Tibial artery (tissue), 4 donors: ENCODE results near the gene ZNHIT1.
A peak's percentile ranks its signal among the peaks of the same experiment; 100 is the strongest.

Source experiments
- DNase-seq, 2 donors: peaks; one replicate each; pipeline ENCODE4 v3.0.0-alpha.2; 2019
- H3K27ac ChIP-seq, 2 donors: fragments of 200-600 bp; sonication (generic) in 1 of 2; 1 replicate in 1 of 2; 2 replicates in 1 of 2; pipeline ENCODE4 v1.5.1; 2018 to 2019; ENCODE audit warnings: mild to moderate bottlenecking in 1 of 2
- H3K27me3 ChIP-seq, 2 donors: fragments of 200-600 bp; sonication (generic) in 1 of 2; one replicate each; pipeline versions ENCODE4 v1.5.1 to v1.6.0; 2016 to 2019
- H3K36me3 ChIP-seq, 3 donors: fragments of 200-600 bp; sonication (generic) in 2 of 3; one replicate each; pipeline ENCODE4 v1.5.1; 2016 to 2019; ENCODE audit warnings: mild to moderate bottlenecking in 2 of 3
- H3K4me1 ChIP-seq, 4 donors: fragments of 200-600 bp; sonication (generic) in 2 of 4; 1 replicate in 3 of 4; 2 replicates in 1 of 4; pipeline ENCODE4 v1.5.1; 2016 to 2019
- H3K4me3 ChIP-seq, 2 donors: fragments of 200-600 bp; sonication (generic) in 1 of 2; 1 replicate in 1 of 2; 2 replicates in 1 of 2; pipeline ENCODE4 v1.5.1; 2018 to 2019; ENCODE audit warnings: mild to moderate bottlenecking in 2 of 2
- H3K9me3 ChIP-seq, 3 donors: fragments of 200-600 bp; sonication (generic) in 1 of 3; one replicate each; pipeline ENCODE4 v1.5.1; 2016 to 2019
- intact Hi-C: fragments of 100-400 bp; cut with DNase I; formaldehyde crosslinking; loops from one replicate; pipeline ENCODE4 v1.15.0; 2023; ENCODE audit warnings: low total_unique reads
- TF ChIP-seq, protein P1 (sequence below), 2 experiments: fragments of 200-600 bp in 1 of 2; fragments of 450-650 bp in 1 of 2; IDR thresholded peaks; one replicate each; pipeline ENCODE4 v1.5.1; 2017 to 2019; ENCODE audit warnings: antibody characterized with exemption in 2 of 2, mild to moderate bottlenecking in 1 of 2, moderate library complexity in 1 of 2

The ZNHIT1 gene

DNA sequence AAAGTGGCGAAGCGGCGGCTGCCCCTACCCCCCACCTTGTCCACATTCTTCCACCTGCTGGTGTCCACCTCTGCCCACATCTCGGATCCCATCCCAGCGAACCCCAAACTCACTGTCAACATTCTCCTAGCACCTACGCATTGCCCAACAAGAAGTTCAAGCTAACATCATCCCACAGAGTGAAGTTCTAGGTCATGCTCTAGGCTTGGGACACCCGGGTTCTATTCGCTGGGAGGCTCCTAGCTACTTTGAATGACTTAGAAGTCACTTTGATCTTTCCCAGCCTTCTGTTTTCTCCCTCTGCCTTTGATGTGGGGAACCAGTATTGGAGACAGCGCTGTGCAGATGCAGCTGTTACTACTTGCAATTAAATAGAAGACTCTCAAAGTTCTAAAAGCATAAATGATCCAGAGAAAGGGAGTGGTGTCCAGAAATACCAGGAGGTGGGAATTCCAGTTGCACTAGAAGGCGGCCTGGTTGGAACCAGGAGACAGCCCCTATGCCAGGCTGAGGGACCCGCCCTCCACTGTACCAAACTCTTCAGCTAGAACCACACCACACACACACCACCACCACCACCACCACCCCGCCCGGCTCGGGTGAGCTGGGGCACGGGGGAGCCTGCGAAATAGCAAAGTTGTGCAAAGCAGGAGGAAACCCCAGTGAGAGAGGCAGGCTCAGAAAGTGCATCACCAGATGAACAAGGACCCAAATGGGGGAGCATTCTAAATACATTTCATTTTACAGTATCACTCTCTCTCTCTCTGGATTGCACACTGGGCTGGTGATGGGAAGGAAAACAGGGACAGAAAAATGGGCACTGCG is 47.1 kb upstream of the ZNHIT1 start:
- Histone ChIP-seq H3K9me3 (no peaks in the 10 kb centered on the region), H3K27me3 (peaks cover 11 to 99% of the 10 kb centered on the region in 2 donors), H3K36me3 (no peaks in the 10 kb centered on the region), H3K27ac (no peak overlapping the region), H3K4me3 (no peak overlapping the region), H3K4me1 (peaks cover 4 to 50% (median 35%) of the 10 kb centered on the region in 4 donors)
- intact Hi-C loops = no loop called here
- no peak for DNase-seq
- TF ChIP-seq, protein P1, sequence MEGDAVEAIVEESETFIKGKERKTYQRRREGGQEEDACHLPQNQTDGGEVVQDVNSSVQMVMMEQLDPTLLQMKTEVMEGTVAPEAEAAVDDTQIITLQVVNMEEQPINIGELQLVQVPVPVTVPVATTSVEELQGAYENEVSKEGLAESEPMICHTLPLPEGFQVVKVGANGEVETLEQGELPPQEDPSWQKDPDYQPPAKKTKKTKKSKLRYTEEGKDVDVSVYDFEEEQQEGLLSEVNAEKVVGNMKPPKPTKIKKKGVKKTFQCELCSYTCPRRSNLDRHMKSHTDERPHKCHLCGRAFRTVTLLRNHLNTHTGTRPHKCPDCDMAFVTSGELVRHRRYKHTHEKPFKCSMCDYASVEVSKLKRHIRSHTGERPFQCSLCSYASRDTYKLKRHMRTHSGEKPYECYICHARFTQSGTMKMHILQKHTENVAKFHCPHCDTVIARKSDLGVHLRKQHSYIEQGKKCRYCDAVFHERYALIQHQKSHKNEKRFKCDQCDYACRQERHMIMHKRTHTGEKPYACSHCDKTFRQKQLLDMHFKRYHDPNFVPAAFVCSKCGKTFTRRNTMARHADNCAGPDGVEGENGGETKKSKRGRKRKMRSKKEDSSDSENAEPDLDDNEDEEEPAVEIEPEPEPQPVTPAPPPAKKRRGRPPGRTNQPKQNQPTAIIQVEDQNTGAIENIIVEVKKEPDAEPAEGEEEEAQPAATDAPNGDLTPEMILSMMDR (IDR thresholded peaks at IDR 0.05) = no peak

DNA sequence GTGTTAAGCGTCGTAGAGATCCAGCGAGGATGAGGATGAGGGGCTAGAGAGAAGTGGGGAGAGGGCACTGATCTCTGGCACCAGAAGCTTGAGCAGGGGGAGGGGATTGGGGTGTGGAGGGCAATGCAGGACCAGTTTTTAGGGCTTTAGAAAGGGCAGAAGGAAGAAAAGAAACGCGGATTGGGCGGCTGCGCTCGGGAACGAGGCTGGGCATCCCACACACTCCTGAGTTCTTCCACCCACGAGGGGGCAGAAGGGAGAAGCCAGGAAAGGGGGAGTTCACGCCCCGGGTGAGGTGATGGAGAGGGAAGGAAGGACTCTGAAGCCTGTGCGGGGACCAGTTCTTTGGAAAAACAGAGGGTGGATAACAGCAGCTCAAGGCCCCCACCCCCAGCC is 46.5 kb upstream of the ZNHIT1 start:
- intact Hi-C loops = no loop called here
- H3K36me3 ChIP-seq = no peaks in the 10 kb centered on the region
- H3K27ac ChIP-seq = no peak overlapping the region
- H3K9me3 ChIP-seq = no peaks in the 10 kb centered on the region
- H3K4me1 ChIP-seq = peaks cover 4 to 46% (median 33%) of the 10 kb centered on the region in 4 donors
- DNase-seq = no peak
- no peak overlapping the region for H3K4me3 ChIP-seq
- TF ChIP-seq, protein P1 (IDR thresholded peaks at IDR 0.05) = no peak
- H3K27me3 ChIP-seq = peaks cover 11 to 99% of the 10 kb centered on the region in 2 donors

DNA sequence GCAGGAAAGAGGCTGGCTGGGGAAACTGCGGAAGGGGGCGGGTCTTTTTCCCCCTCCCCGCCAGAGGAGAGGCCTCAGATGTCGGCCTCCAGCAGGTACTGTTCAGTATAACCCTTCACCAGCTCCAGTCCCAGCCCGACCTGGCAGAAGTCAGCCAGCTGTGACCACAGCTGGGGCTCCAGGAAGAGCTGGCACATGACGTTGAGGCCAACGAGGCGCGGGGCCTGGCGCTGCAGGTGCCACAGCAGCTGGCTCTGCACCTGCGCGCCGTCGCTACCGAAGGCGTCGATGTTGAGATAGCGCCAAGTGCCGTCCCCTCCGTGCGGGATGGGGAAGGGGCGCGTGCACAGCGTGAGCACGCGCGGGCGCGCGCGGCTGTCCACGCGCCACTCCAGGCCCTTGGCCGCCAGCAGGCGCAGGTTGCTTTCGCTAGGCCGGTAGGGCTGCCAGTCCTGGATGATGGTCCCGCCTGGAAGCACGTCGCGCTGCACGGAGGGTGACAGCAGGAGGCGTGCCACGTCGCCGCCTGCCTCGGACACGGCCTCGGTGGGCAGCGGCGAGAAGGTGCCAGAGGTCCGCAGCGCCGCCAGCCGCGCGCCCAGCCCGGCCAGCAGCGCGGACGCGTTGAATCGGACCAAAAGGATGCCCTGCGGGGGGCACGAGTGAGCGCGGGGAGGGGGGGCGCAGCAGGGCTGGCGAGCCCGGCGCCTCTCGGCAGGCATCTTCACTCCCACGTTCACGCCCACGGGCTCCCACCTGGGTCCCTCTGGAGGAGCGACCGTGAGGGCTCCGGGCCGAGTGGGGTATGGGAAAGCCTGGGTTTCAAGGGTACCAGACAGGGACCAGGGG is 45.7 kb upstream of the ZNHIT1 start:
- Histone ChIP-seq H3K36me3 (no peaks in the 10 kb centered on the region), H3K27me3 (peaks cover 11 to 99% of the 10 kb centered on the region in 2 donors), H3K4me3 (no peak overlapping the region), H3K9me3 (no peaks in the 10 kb centered on the region), H3K4me1 (peaks cover 4 to 46% (median 33%) of the 10 kb centered on the region in 4 donors), H3K27ac (no peak overlapping the region)
- TF ChIP-seq, protein P1 (IDR thresholded peaks at IDR 0.05) = no peak
- DNase-seq = no peak
- intact Hi-C loops = no loop called here

DNA sequence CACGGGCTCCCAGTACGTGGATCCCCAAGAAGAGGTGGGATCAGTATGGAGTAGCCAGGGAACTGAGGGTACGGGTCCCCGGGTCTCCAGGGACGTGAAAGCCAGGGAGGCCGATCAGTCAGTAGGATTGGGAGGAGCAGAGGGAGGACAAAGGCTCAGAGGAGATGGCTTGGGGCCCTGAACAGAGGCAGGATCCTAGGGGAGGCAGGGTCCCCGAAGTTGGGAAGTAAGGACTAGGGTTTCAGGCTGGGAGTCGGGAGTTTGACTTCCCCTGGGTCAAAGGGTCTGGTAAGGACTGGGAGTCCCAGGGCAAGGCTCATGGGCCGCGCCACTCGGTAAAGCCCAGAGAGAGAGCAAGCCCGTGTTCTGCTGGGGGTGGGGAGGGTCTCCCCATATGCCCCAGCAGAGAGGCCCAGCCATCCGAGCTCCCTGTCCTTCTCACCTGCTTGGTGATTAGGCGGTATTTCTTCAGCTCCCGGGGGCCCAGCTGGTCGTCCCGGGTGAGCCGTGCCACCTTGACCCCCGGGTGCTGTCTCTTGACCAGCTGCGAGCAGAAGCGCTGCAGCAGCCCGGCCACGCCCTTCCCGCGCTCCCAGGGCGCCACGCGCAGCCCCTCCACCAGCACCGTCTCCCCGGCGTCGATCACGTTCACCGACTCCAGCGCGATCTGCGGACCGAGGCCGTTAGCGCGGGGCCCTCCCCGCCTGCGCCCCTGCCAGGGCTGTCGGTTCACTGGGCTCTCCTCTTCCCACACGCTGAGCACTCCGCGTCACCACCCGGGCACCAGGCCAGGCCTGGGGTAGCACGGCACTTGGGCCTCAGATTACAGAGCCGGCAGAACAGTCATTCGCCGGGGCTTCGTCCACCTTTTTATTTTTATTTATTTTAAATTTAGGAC is 44.9 kb upstream of the ZNHIT1 start:
- intact Hi-C loops = no loop called here
- Histone ChIP-seq H3K36me3 (no peaks in the 10 kb centered on the region), H3K4me1 (peaks cover 4 to 46% (median 33%) of the 10 kb centered on the region in 4 donors), H3K4me3 (peak overlapping the region in 1 of 2 donors; percentile 29), H3K27me3 (peaks cover 11 to 99% of the 10 kb centered on the region in 2 donors), H3K27ac (no peak overlapping the region), H3K9me3 (no peaks in the 10 kb centered on the region)
- TF ChIP-seq, protein P1 (IDR thresholded peaks at IDR 0.05) = no peak
- peak in 1 of 2 donors; percentile 75 for DNase-seq

DNA sequence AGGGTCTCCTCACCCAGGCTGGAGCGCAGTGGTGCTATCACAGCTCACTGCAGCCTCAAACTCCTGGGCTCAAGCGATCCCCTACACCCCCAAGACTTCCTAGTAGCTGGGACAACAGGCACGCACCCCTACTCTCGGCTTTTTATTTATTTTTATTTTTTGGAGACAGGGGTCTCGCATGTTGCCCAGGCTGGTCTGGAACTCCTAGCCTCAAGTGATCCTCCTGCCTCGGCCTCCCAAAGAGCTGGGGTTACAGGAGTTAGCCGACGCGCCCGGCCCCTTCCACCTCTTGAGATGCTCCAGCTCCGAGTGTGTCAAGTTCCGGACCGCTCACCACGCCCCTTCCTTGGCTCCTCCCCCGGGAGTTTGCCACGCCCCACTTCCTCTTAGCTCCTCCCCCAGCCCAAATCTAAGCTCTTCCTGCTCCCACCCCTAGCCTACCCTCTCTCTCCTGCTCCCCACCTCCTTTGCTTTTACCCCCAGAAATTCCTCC is 44.2 kb upstream of the ZNHIT1 start:
- Histone ChIP-seq H3K4me3 (peak overlapping the region in 1 of 2 donors; percentile 29), H3K4me1 (peaks cover 4 to 46% (median 33%) of the 10 kb centered on the region in 4 donors), H3K27me3 (peaks cover 11 to 97% of the 10 kb centered on the region in 2 donors), H3K27ac (no peak overlapping the region), H3K9me3 (no peaks in the 10 kb centered on the region), H3K36me3 (no peaks in the 10 kb centered on the region)
- TF ChIP-seq, protein P1 (IDR thresholded peaks at IDR 0.05) = no peak
- intact Hi-C loops = no loop called here
- DNase-seq = no peak
